Neural progenitor cell (in vitro differentiated cells): ENCODE measurements around the gene TEPSIN. TPM values are rescaled to one million over a fixed set of nuclear protein-coding genes. Genes with fewer than 3 reads are reported as not detected.

Source experiments
- DNase-seq: peaks from one replicate; pipeline ENCODE4 v3.0.0-alpha.2; 2016; ENCODE audit warnings: low spot score
- H2AFZ ChIP-seq: fragments of 200-600 bp; sonication (generic); replicated peaks from 2 replicates; pipeline ENCODE4 v1.6.1; 2016; ENCODE audit warnings: antibody characterized with exemption
- H3F3A ChIP-seq: fragments of 200-600 bp; sonication (generic); 2 replicates; pipeline ENCODE4 v1.6.1; 2016; ENCODE audit warnings: antibody characterized with exemption, low read depth
- H3K27ac ChIP-seq: fragments of 200-600 bp; sonication (generic); 2 replicates; pipeline ENCODE4 v1.5.1; 2016; ENCODE audit warnings: mild to moderate bottlenecking
- H3K27me3 ChIP-seq: fragments of 200-600 bp; sonication (generic); 2 replicates; pipeline ENCODE4 v1.6.1; 2016; ENCODE audit warnings: mild to moderate bottlenecking, moderate library complexity
- H3K36me3 ChIP-seq: fragments of 200-600 bp; sonication (generic); 2 replicates; pipeline ENCODE4 v1.5.1; 2016
- H3K4me1 ChIP-seq: fragments of 200-600 bp; sonication (generic); 2 replicates; pipeline ENCODE4 v1.6.1; 2016; ENCODE audit warnings: mixed run types
- H3K4me2 ChIP-seq: fragments of 200-600 bp; sonication (generic); 2 replicates; pipeline ENCODE4 v1.6.1; 2016
- H3K4me3 ChIP-seq: fragments of 200-600 bp; sonication (generic); 2 replicates; pipeline ENCODE4 v1.5.1; 2016
- H3K79me2 ChIP-seq: fragments of 200-600 bp; sonication (generic); 2 replicates; pipeline ENCODE4 v1.6.1; 2016; ENCODE audit warnings: low read depth
- H3K9ac ChIP-seq: fragments of 200-600 bp; sonication (generic); 2 replicates; pipeline ENCODE4 v1.6.1; 2016
- H3K9me3 ChIP-seq: fragments of 200-600 bp; sonication (generic); 2 replicates; pipeline ENCODE4 v1.5.1; 2016; ENCODE audit warnings: low read depth
- H4K20me1 ChIP-seq: fragments of 200-600 bp; sonication (generic); 2 replicates; pipeline ENCODE4 v1.6.1; 2016; ENCODE audit warnings: low read depth
- H3K27ac Mint-ChIP-seq: 3 replicates; pipeline ENCODE4 v1.8.0; 2021; ENCODE audit warnings: mixed read lengths
- H3K27me3 Mint-ChIP-seq: 2 replicates; pipeline ENCODE4 v1.8.0; 2022; ENCODE audit warnings: low read depth, mild to moderate bottlenecking, inconsistent platforms, moderate library complexity, mixed read lengths; ENCODE audit not compliant: insufficient read depth
- H3K36me3 Mint-ChIP-seq: 3 replicates; pipeline ENCODE4 v1.8.0; 2021; ENCODE audit warnings: mixed read lengths
- H3K4me1 Mint-ChIP-seq: 3 replicates; pipeline ENCODE4 v1.8.0; 2021; ENCODE audit warnings: mixed read lengths
- H3K4me3 Mint-ChIP-seq: 3 replicates; pipeline ENCODE4 v1.8.0; 2021; ENCODE audit warnings: mild to moderate bottlenecking, moderate library complexity, mixed read lengths
- H3K9me3 Mint-ChIP-seq: 3 replicates; pipeline ENCODE4 v1.8.0; 2020; ENCODE audit warnings: mixed read lengths
- CTCF ChIP-seq: fragments of 200-600 bp; sonication (generic); IDR thresholded peaks from 2 replicates; pipeline ENCODE4 v1.5.1; 2017; ENCODE audit warnings: antibody characterized with exemption, mild to moderate bottlenecking
- EZH2 ChIP-seq: fragments of 200-600 bp; sonication (generic); IDR thresholded peaks from 2 replicates; pipeline ENCODE4 v1.6.1; 2017; ENCODE audit warnings: antibody characterized with exemption, mild to moderate bottlenecking, moderate library complexity
- EZH2phosphoT487 ChIP-seq: fragments of 200-600 bp; sonication (generic); IDR thresholded peaks from 2 replicates; pipeline ENCODE4 v1.6.1; 2017; ENCODE audit warnings: antibody characterized with exemption
- total RNA-seq: library from RNA; depleted of rRNA; stranded (reverse); fragments of >200 nt; gene quantifications from 2 replicates; pipeline ENCODE4 v1.2.3, GENCODE V29; 2015; ENCODE audit warnings: low replicate concordance

TEPSIN gene
- total RNA-seq, 1 donor from 2014 or later = 20.6 TPM

GRCh38 chr17:81233811-81234505, 4.9 kb downstream of the TEPSIN start:
- Mint-ChIP-seq H3K27ac (no peak overlapping the region), H3K4me3 (no peak overlapping the region), H3K27me3 (peaks cover 6% of the 10 kb centered on the region), H3K36me3 (peaks cover 11% of the 10 kb centered on the region), H3K4me1 (peaks cover 11% of the 10 kb centered on the region), H3K9me3 (no peaks in the 10 kb centered on the region)
- Histone ChIP-seq H3F3A (no peaks in the 10 kb centered on the region), H3K4me1 (no peaks in the 10 kb centered on the region), H3K9me3 (no peaks in the 10 kb centered on the region), H2AFZ (no peak overlapping the region), H3K4me2 (no peak overlapping the region), H4K20me1 (peaks cover 9% of the 10 kb centered on the region), H3K27ac (no peak overlapping the region), H3K79me2 (peaks cover 12% of the 10 kb centered on the region), H3K27me3 (no peaks in the 10 kb centered on the region), H3K36me3 (no peaks in the 10 kb centered on the region), H3K9ac (no peak overlapping the region), H3K4me3 (no peak overlapping the region)
- DNase-seq = no peak
- TF ChIP-seq EZH2 = no peak
- no peak for TF ChIP-seq EZH2phosphoT487
- no peak for TF ChIP-seq CTCF

- no peak for DNase-seq
- Mint-ChIP-seq H3K4me1 (peaks cover 11% of the 10 kb centered on the region), H3K9me3 (no peaks in the 10 kb centered on the region), H3K27me3 (peaks cover 5% of the 10 kb centered on the region), H3K4me3 (no peak overlapping the region), H3K27ac (no peak overlapping the region), H3K36me3 (peaks cover 11% of the 10 kb centered on the region)
- peaks cover 10% of the 10 kb centered on the region for H3K79me2 ChIP-seq
- no peak overlapping the region for H3K27ac ChIP-seq
- no peaks in the 10 kb centered on the region for H3K9me3 ChIP-seq
- TF ChIP-seq EZH2 (no peak), EZH2phosphoT487 (no peak), CTCF (no peak)
- no peak overlapping the region for H3K4me2 ChIP-seq
- H3K9ac ChIP-seq = no peak overlapping the region
- no peaks in the 10 kb centered on the region for H3K27me3 ChIP-seq
- H3K4me1 ChIP-seq = no peaks in the 10 kb centered on the region
- no peaks in the 10 kb centered on the region for H3K36me3 ChIP-seq
- peaks cover 9% of the 10 kb centered on the region for H4K20me1 ChIP-seq
- H2AFZ ChIP-seq = no peak overlapping the region
- H3K4me3 ChIP-seq = no peak overlapping the region
- H3F3A ChIP-seq = no peaks in the 10 kb centered on the region
Observed at GRCh38 chr17:81233316-81233715, 5.5 kb downstream of the TEPSIN start.

GRCh38 chr17:81232616-81233241, 6.1 kb downstream of the TEPSIN start:
- H2AFZ ChIP-seq = no peak overlapping the region
- TF ChIP-seq EZH2 = no peak
- TF ChIP-seq CTCF = no peak
- no peak for TF ChIP-seq EZH2phosphoT487

More at GRCh38 chr17:81232616-81233241, 6.1 kb downstream of the TEPSIN start:
- Histone ChIP-seq H3K4me3 (no peak overlapping the region), H3K27me3 (no peaks in the 10 kb centered on the region), H3K79me2 (peaks cover 4% of the 10 kb centered on the region), H3K4me2 (no peak overlapping the region), H3K4me1 (no peaks in the 10 kb centered on the region), H3K9me3 (no peaks in the 10 kb centered on the region), H3K36me3 (no peaks in the 10 kb centered on the region), H3K27ac (no peak overlapping the region), H3K9ac (no peak overlapping the region), H3F3A (no peaks in the 10 kb centered on the region), H4K20me1 (peaks cover 4% of the 10 kb centered on the region)
- H3K9me3 Mint-ChIP-seq = no peaks in the 10 kb centered on the region
- peaks cover 11% of the 10 kb centered on the region for H3K36me3 Mint-ChIP-seq
- H3K4me1 Mint-ChIP-seq = peaks cover 7% of the 10 kb centered on the region
- H3K4me3 Mint-ChIP-seq = no peak overlapping the region
- peaks cover 5% of the 10 kb centered on the region for H3K27me3 Mint-ChIP-seq
- H3K27ac Mint-ChIP-seq = no peak overlapping the region
- no peak for DNase-seq
